Pancreas (tissue), 10 donors: Measurements from ENCODE around the gene TSHZ3. TPM values are rescaled to one million over a fixed set of nuclear protein-coding genes. Genes with fewer than 3 reads are reported as not detected.

Experiments used
- ATAC-seq, 4 donors: fragments of 200-7000 bp; cut with Tn5 transposase; one replicate each; pipeline versions ENCODE4 v1.8.0 to v1.9.1; 2020; ENCODE audit warnings: mild to moderate bottlenecking in 4 of 4, moderate library complexity in 4 of 4
- DNase-seq, 6 donors: peaks; one replicate each; pipeline ENCODE4 v3.0.0-alpha.2; 2020
- FAIRE-seq: peaks from 2 replicates; lab custom pipeline; 2012; peaks lifted over from hg19 to GRCh38; lab: Jason Lieb, UNC
- H3K27ac ChIP-seq, 4 donors: fragments of 200-600 bp; sonication (generic); 1 replicate in 3 of 4; 2 replicates in 1 of 4; pipeline versions ENCODE4 v1.5.0 to v1.8.0; 2020
- H3K27me3 ChIP-seq, 4 donors: fragments of 200-600 bp; one replicate each; pipeline ENCODE4 v1.8.0; 2021
- H3K36me3 ChIP-seq, 3 donors: fragments of 200-600 bp; sonication (generic) in 1 of 3; one replicate each; pipeline versions ENCODE4 v1.5.0 to v1.8.0; 2020 to 2021
- H3K4me1 ChIP-seq, 3 donors: fragments of 200-600 bp; one replicate each; pipeline ENCODE4 v1.8.0; 2021
- H3K4me3 ChIP-seq, 4 donors: fragments of 200-600 bp; sonication (generic) in 2 of 4; one replicate each; pipeline versions ENCODE4 v1.5.0 to v1.8.0; 2020 to 2021
- H3K9me3 ChIP-seq, 4 donors: fragments of 200-600 bp; one replicate each; pipeline ENCODE4 v1.8.0; 2021
- CTCF ChIP-seq, 4 donors: fragments of 200-600 bp; sonication (generic) in 3 of 4; IDR thresholded peaks; one replicate each; pipeline versions ENCODE4 v1.5.0 to v1.8.0; 2021; ENCODE audit warnings: antibody characterized with exemption in 4 of 4
- WGBS, 2 donors: extraction: QIAGEN DNeasy Blood & Tissue Kit; methylation state at CpG; one replicate each; pipeline ENCODE4 v1.1.7; 2013; 5-methylcytosine and 5-hydroxymethylcytosine counted together
- intact Hi-C, 3 donors: fragments of 100-400 bp; cut with DNase I; formaldehyde crosslinking; loops; one replicate each; pipeline versions ENCODE4 v1.11.1 to v1.14.2; 2022
- polyA plus RNA-seq, 2 donors: library from polyadenylated mRNA; stranded (reverse); fragments of 200-250 nt; gene quantifications; one replicate each; pipeline ENCODE4 v1.2.3, GENCODE V29; 2013
- total RNA-seq, 6 donors: library from RNA; stranded (reverse); fragmentation: NEBNext Ultra II Directional in 4 of 6; extraction: Animal tissue kit (Norgen Biotek cat#: 25700) in 4 of 6; gene quantifications; one replicate each; pipeline versions ENCODE4 v1.2.1 to v1.2.4, GENCODE V29; 2021 to 2023
- donor health status: healthy with polysubstance abuse.
- donor health status: DM: no; HTN: no; CAD: no; lungs with moderate emphysema.
- donor health status: DM: no; HTN: no; CAD: no.
- donor health status: control.
- donor health status: control.
- donor health status: Bipolar disorder and iron deficiency.
- donor health status: DM: yes; HTN: yes; CAD: no.
- donor health status: DM: no; HTN: no; CAD: no.
- donor health status: DM: no; HTN: no; CAD: no.
- donor health status: DM: yes; HTN: yes; CAD: no.

TSHZ3 gene
- total and polyA plus RNA-seq, 8 donors = 0.87 to 3.2 (median 1.5) TPM

- 61 to 68% methylated on average over 11 of the region's 11 CpGs for WGBS, 2 donors
- Histone ChIP-seq H3K9me3 (no peaks in the 10 kb centered on the region), H3K4me1 (no peaks in the 10 kb centered on the region), H3K4me3 (no peak overlapping the region), H3K27ac (no peak overlapping the region), H3K36me3 (no peaks in the 10 kb centered on the region), H3K27me3 (peaks cover 0 to 5% (median 0%) of the 10 kb centered on the region in 4 donors)
- DNase-seq (no peak), FAIRE-seq (no peak), ATAC-seq (no peak)
- intact Hi-C loops = no loop called here
- no peak for TF ChIP-seq CTCF (IDR thresholded peaks at IDR 0.05)
Observed at GRCh38 chr19:31331536-31331935, 17.7 kb downstream of the TSHZ3 start.

DNA sequence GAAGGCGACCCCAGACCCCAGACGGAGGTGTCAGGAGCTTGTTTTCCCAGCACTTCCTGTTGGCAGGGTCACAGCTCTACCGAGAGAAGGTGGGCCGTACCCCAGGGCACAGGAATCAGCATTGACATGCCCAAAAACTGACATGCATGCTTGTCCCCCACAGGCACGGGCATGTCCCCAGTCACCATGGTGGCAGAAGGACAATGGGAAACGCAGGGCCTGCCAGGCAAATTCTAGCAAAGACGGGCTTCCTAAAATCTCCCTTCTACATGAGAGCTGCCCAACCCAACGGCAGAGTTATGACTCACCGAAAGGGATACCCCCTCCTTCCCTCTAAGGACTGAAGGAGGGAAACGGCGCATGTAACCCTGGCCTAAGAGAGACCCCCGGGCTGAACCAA, 18.5 kb downstream of the TSHZ3 start:
- H3K4me3 ChIP-seq = no peak overlapping the region
- no peak for FAIRE-seq
- TF ChIP-seq CTCF (IDR thresholded peaks at IDR 0.05) = no peak
- H3K27me3 ChIP-seq = peaks cover 0 to 5% (median 0%) of the 10 kb centered on the region in 4 donors
- intact Hi-C loops = no loop called here
- 76 to 91% methylated on average over 12 of the region's 12 CpGs for whole genome bisulfite sequencing, 2 donors
- no peaks in the 10 kb centered on the region for H3K36me3 ChIP-seq
- H3K4me1 ChIP-seq = no peaks in the 10 kb centered on the region
- H3K9me3 ChIP-seq = no peaks in the 10 kb centered on the region
- H3K27ac ChIP-seq = no peak overlapping the region
- DNase-seq = no peak
- ATAC-seq = peak in 1 of 4 donors; percentile 52

GRCh38 chr19:31330237-31330636, 19.0 kb downstream of the TSHZ3 start:
- Histone ChIP-seq H3K4me1 (no peaks in the 10 kb centered on the region), H3K27ac (no peak overlapping the region), H3K27me3 (peaks cover 0 to 5% (median 0%) of the 10 kb centered on the region in 4 donors), H3K9me3 (no peaks in the 10 kb centered on the region), H3K36me3 (no peaks in the 10 kb centered on the region), H3K4me3 (no peak overlapping the region)
- ATAC-seq (no peak), DNase-seq (no peak), FAIRE-seq (no peak)
- 87 to 97% methylated on average over 10 of the region's 10 CpGs for WGBS, 2 donors
- TF ChIP-seq CTCF (IDR thresholded peaks at IDR 0.05) = no peak
- intact Hi-C loops = no loop called here

- FAIRE-seq (no peak), ATAC-seq (peak in 2 of 4 donors; percentile 45 to 58), DNase-seq (no peak)
- Histone ChIP-seq H3K4me1 (no peaks in the 10 kb centered on the region), H3K27me3 (peaks cover 0 to 5% (median 0%) of the 10 kb centered on the region in 4 donors), H3K27ac (no peak overlapping the region), H3K4me3 (no peak overlapping the region), H3K9me3 (no peaks in the 10 kb centered on the region), H3K36me3 (no peaks in the 10 kb centered on the region)
- no peak for TF ChIP-seq CTCF (IDR thresholded peaks at IDR 0.05)
- 81 to 83% methylated on average over 4 of the region's 4 CpGs for WGBS, 2 donors
- intact Hi-C loops = no loop called here
Observed at GRCh38 chr19:31329819-31330218, 19.4 kb downstream of the TSHZ3 start.

DNA sequence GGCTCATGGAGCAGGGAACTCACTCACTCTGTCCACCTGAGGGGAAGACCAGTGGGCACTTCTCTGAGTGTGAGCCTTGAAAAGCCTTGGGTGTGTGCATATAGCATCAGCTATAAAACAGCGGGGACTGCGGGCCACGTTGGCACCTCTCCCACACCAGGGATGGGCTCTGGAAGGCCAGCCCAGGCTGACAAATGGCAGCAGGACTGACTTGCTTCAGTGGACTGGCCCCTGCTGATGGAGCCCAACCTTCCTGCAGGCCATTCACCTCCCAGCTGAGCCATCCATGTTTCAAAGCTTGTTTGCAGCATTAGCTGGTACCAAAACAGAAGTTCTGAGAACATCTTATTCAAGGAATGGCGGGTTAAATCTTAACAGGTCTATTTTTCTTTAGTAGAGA, 21.0 kb downstream of the TSHZ3 start:
- ATAC-seq (no peak), FAIRE-seq (no peak), DNase-seq (no peak)
- Histone ChIP-seq H3K27me3 (peaks cover 0 to 5% (median 0%) of the 10 kb centered on the region in 4 donors), H3K4me1 (no peaks in the 10 kb centered on the region), H3K9me3 (no peaks in the 10 kb centered on the region), H3K27ac (no peak overlapping the region), H3K36me3 (no peaks in the 10 kb centered on the region), H3K4me3 (no peak overlapping the region)
- TF ChIP-seq CTCF (IDR thresholded peaks at IDR 0.05) = no peak
- intact Hi-C loops = no loop called here
- WGBS, 2 donors = 90 to 97% methylated on average over 4 of the region's 4 CpGs
